ENCODE measurements around the gene MRE11.
"Not testable (repeated sequence)": the region's sequence is repeated elsewhere in the genome, so short reads cannot be mapped to it uniquely, and the experiment has no call there.

Gene MRE11

DNA sequence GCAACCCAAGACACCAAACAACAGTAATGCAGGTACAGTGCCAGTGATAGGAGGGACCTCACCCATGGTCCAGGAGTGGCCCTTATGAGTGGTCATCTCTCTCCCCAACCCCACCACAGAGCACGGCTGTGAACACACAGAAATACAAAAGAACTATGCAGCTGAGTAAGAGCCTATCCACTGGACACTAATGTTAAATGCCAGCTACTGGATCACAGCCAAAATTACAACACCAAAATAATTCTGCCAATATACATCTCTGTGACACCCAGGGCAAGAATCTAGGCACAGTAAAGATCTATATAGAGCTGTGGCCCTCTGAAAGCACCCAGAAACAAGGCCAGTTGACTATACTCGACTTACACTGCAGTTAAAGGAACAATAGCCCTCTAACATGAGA is 69.6 kb downstream of the MRE11 start:
- DNase-seq (ENCODE audit: low spot score): no peak

- no peak for DNase-seq (ENCODE audit: low spot score)
Measured at GRCh38 chr11:94423507-94423906, 70.1 kb downstream of the MRE11 start.

DNA sequence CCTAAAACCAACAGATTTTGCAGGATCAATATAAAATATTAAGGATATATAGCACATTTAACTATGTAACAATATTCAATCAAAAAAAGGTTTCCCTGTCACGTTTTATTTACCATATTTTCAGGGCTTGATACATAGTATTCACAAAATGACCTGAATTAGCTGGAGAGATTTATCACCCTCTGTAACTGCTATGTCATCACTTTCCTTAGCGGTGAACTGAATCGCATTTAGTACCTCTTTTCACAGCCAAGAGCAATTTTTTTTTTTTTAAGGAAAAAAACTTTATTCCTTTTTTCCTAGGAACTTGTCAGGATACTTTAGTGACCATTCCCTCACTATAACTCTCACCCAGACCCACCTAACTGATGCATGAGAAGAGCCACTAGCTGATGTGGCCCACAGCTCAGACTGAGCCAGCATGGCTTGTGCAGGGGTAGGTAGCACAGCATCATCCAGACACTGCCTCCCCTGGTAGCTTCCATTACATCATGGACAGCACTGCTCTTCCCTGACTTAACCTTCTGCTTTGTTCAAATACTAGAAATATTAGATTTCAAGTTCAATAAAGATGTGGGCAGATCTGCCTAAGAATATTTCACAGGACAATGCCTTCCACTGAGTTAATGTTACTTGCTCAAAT is 75.4 kb downstream of the MRE11 start:
- DNase-seq (ENCODE audit: low spot score): no peak

DNA sequence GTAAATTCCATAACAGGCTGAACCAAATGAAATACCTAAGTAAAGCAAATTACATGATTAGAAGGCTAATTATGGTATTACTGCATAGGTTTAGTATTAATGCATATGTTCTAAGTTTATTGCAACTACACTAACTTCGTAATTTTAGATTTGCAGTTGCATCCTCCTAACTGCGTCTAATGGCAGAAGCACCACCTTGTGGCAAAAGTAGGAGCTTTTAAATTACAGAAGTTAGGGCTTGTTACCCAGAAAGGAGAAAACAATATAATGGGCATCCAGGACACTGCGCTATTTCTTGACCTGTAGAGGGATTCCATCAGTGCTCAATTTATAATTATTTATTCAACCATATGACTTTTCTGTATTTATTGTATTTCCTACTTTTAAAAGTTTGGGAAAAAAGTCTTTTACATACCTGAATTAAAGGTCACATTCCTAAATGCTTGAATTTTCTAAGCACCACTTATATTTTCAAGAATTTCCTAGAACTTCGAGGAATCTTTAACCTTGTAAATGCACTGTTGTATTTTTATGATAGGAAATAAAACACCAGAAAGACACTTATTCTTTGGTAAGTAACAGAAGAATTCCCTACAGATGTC is 76.2 kb downstream of the MRE11 start:
- DNase-seq (ENCODE audit: low spot score): peak; percentile 52

DNA sequence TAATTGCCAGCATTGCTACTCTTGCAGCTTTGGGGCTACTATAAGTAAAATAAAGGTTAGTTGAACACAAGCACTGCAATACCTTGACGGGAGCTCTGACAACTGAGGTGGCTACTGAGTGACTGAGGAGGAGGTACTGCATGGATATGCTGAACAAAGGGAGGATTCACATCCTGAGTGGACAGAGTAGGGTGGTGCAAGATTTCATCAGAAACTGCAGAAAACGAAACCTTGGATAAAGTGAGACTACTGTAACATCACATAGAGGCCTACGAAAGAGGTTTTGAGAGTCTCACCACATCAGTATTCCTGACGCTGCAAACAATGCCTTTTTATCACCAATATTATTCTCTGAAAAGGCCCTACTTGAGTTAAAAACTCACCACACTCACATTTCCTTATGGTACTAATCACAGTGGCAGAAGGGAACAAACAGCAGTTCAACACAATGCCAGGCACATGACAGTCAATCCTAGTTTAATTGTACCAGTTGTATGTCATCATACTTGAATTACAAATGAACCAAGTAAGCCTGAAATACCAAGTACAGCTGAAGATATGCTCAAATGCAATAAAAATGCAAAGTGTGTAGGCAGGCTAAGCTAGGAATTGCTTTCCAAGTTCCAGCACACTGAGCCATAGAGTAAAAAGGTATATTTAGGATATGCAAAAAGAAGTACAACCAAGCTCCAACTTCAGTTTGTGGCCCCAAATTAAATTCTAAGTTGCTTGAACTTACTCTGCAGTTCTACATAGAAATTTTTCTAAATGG is 88.4 kb downstream of the MRE11 start:
- DNase-seq (ENCODE audit: low spot score): no peak

- DNase-seq (ENCODE audit: low spot score): no peak
Measured at GRCh38 chr11:94402355-94402754, 91.3 kb downstream of the MRE11 start.

DNA sequence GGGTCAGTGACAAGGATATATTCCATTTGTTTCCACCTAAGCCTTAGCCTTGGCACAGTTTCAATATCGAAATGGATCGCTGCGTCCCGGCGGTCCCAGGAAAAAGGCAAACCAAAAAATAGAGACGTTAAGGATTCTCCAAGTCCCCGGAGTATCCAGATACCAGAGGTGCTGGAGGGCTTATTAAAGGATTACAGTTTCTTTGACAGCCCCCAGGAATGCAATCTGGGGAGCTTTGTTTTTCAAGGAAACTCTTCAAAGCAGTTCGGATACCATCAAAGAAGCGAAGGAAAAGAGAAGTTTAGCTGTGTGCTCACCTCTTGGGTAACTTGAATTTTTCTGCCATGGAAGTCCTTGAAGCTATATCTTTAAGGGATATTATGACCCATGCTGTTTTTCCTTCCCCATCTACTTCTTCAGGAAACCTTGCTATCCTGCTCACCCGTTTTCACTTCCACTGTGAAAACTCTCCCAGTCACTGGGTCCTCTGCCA is 91.8 kb downstream of the MRE11 start:
- DNase-seq (ENCODE audit: low spot score): no peak

DNA sequence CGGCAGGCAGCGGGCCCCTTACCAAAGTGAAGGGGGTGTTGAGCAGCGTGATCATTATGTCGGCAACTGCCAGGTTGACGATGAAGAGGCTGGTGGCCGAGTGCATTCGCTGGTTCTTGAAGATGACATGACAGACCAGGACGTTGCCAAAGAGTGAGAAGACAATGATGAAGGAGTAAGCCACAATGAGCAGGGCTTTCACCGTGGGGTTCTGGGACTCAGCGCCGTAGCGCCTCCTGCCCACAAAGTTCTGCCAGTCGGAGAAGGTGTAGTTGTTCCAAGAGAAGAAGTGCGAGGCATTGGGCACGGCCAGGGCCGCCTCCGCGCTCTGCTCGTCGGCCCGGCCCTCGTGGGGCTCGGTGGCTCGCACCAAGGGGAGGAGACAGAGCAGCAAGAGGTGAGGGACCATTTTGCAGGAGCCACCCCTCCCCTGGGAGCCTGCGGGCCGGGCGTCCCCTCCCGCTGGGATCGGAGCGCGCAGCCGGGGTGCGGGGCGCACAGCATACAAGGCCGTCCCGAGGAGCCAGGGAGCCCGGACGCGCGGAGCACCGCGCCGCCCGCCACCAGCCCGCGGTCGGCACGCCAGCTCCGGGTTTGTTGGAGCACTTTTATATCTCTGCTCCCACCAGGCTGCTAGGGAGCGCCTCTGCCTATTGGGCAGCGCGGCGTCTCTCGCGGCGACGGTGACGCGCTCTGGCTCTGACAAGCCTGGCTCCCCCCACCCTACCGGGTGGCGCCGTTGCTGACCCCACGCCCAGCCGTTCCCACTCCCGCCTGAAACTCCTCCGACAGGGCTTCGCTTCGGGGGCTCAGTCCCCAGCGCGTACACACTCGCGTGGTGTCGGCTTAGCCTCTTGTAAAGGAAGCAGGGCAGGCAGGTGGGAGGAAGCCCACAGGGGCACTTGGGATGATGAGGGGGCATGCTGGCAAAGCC is 92.5 kb downstream of the MRE11 start, which contains the start of gene GPR83:
TSS of gene GPR83 (minus strand) at position 581 of the 934 bp plus-strand sequence. CDS start at position 409, 172 bp downstream.
- DNase-seq (ENCODE audit: low spot score): no peak

GRCh38 chr11:94400457-94400838 is 93.2 kb downstream of the MRE11 start:
- no peak for DNase-seq (ENCODE audit: low spot score)

GRCh38 chr11:94400050-94400449 is 93.6 kb downstream of the MRE11 start:
- DNase-seq (ENCODE audit: low spot score): no peak

GRCh38 chr11:94398101-94398500 is 95.5 kb downstream of the MRE11 start:
- no peak for DNase-seq (ENCODE audit: low spot score)

GRCh38 chr11:94396282-94396681 is 97.4 kb downstream of the MRE11 start:
- no peak for DNase-seq (ENCODE audit: low spot score)

DNA sequence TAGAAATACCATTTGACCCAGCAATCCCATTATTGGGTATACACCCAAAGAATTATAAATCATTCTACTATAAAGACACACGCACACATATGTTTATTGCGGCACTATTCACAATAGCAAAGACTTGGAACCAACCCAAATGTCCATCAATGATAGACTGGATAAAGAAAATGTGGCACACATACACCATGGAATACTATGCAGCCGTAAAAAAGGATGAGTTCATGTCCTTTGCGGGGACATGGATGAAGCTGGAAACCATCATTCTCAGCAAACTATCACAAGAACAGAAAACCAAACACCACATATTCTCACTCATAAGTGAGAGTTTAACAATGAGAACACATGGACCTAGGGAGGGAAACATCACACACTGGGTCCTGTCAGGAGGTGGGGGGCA is 101.7 kb downstream of the MRE11 start:
- DNase-seq (ENCODE audit: low spot score): not testable (repeated sequence)

DNA sequence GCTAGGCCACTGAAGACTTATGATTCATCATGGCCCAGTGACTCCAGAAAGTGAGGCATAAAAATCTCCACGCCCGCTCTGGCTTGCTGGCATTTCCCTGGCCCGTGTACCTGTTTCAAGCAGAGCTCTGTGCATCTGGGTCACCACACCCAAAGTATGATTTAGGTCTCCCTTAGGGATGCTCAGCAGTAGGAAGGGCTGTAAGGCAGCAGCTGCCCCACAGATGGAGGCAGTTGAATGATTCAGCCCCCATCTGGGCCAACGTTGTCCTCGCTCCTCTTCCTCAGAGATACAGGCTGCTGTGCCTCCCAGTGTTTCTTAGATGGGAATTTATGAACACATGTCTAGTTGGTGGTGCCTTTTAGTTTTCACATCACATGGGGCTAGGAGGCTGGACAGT is 114.0 kb downstream of the MRE11 start:
- peak; percentile 26 for DNase-seq (ENCODE audit: low spot score)

GRCh38 chr11:94376841-94377240 is 116.8 kb downstream of the MRE11 start:
- DNase-seq (ENCODE audit: low spot score): peak; percentile 62

- DNase-seq (ENCODE audit: low spot score): not testable (repeated sequence)
Measured at GRCh38 chr11:94370576-94370975, 123.1 kb downstream of the MRE11 start.

Data from Ammon's horn (tissue), 1 donor.